ENCODE data around the gene ANKRD1.

- TF ChIP-seq CTCF (conservative IDR thresholded peaks at IDR 0.05 in 1 of 2, IDR thresholded peaks at IDR 0.05 in 1 of 2; ENCODE audit: low read depth in 1 of 2, low read length in 2 of 2) (no peak), EZH2 (IDR thresholded peaks at IDR 0.05; ENCODE audit: low read length, missing control alignments) (no peak)
Measured at GRCh38 chr10:90906596-90906995, 14.3 kb downstream of the ANKRD1 start.

Measured in fibroblast of lung (primary cell).